CD4-positive, alpha-beta memory T cell (primary cell): Measurements from ENCODE around the gene PTPRM. TPM values are rescaled to one million over a fixed set of nuclear protein-coding genes. Genes with fewer than 3 reads are reported as not detected.

ENCODE experiments used
- CTCF ChIA-PET: fragments of 350-600 bp; sonication (Branson Sonifier 250); formaldehyde crosslinking; loops from one replicate; lab custom pipeline; 2021; ENCODE audit warnings: inconsistent platforms; ENCODE audit not compliant: partially characterized antibody; lab: Charles Lee
- POLR2A ChIA-PET: fragments of 350-600 bp; sonication (Branson Sonifier 250); formaldehyde crosslinking; loops from one replicate; lab custom pipeline; 2021; ENCODE audit not compliant: partially characterized antibody; lab: Charles Lee
- DNase-seq, 5 donors: peaks; one replicate each; pipeline versions ENCODE4 v3.0.0 to v3.0.0-alpha.2; 2020 to 2022; ENCODE audit warnings: mixed read lengths in 1 of 5
- H3K27ac ChIP-seq: one replicate; pipeline ENCODE4 v1.7.0; 2013; ENCODE audit warnings: low read depth, low read length
- H3K27me3 ChIP-seq: 2 replicates; pipeline ENCODE4 v1.7.0; 2013; ENCODE audit warnings: mild to moderate bottlenecking, low read length, moderate library complexity; ENCODE audit not compliant: insufficient read depth
- H3K36me3 ChIP-seq: 2 replicates; pipeline ENCODE4 v1.7.0; 2013; ENCODE audit warnings: mild to moderate bottlenecking, low read length, moderate library complexity; ENCODE audit not compliant: insufficient read depth
- H3K4me1 ChIP-seq: 2 replicates; pipeline ENCODE4 v1.7.0; 2013; ENCODE audit warnings: mild to moderate bottlenecking, low read length, moderate library complexity; ENCODE audit not compliant: insufficient read depth
- H3K4me3 ChIP-seq, 2 donors: one replicate each; pipeline ENCODE4 v1.7.0; 2013; ENCODE audit warnings: low read length in 2 of 2, mild to moderate bottlenecking in 1 of 2
- H3K9me3 ChIP-seq, 2 donors: one replicate each; pipeline ENCODE4 v1.7.0; 2013; ENCODE audit warnings: low read length in 2 of 2, control low read depth in 1 of 2; ENCODE audit not compliant: control insufficient read depth in 1 of 2
- H3K27ac Mint-ChIP-seq, 7 donors: one replicate each; pipeline ENCODE4 v1.8.0; 2020 to 2021; ENCODE audit warnings: mixed read lengths in 7 of 7, mild to moderate bottlenecking in 6 of 7, inconsistent platforms in 3 of 7, moderate library complexity in 3 of 7
- H3K27me3 Mint-ChIP-seq, 2 donors: one replicate each; pipeline ENCODE4 v1.8.0; 2020 to 2021; ENCODE audit warnings: mixed read lengths in 2 of 2
- H3K36me3 Mint-ChIP-seq, 2 donors: one replicate each; pipeline ENCODE4 v1.8.0; 2020 to 2021; ENCODE audit warnings: mixed read lengths in 2 of 2, inconsistent platforms in 1 of 2, mild to moderate bottlenecking in 1 of 2
- H3K4me1 Mint-ChIP-seq, 4 donors: one replicate each; pipeline ENCODE4 v1.8.0; 2020 to 2021; ENCODE audit warnings: mixed read lengths in 4 of 4, mild to moderate bottlenecking in 1 of 4
- H3K4me3 Mint-ChIP-seq, 8 donors: one replicate each; pipeline ENCODE4 v1.8.0; 2020 to 2021; ENCODE audit warnings: mixed read lengths in 8 of 8, mild to moderate bottlenecking in 7 of 8, moderate library complexity in 6 of 8, inconsistent platforms in 3 of 8
- H3K9me3 Mint-ChIP-seq, 8 donors: one replicate each; pipeline ENCODE4 v1.8.0; 2020 to 2021; ENCODE audit warnings: mixed read lengths in 8 of 8, mild to moderate bottlenecking in 5 of 8, inconsistent platforms in 3 of 8, moderate library complexity in 1 of 8
- intact Hi-C: fragments of 100-400 bp; cut with micrococcal nuclease; formaldehyde crosslinking; loops from one replicate; pipeline ENCODE4 v1.15.1; 2023
- polyA plus RNA-seq, 2 donors: library from polyadenylated mRNA; unstranded; fragments of 300-500 nt; fragmentation: Illumina TruSeq; gene quantifications; one replicate each; pipeline ENCODE4 v1.2.3, GENCODE V29; 2021
- total RNA-seq, 2 experiments: library from RNA; stranded (reverse); gene quantifications; one replicate each; pipeline ENCODE4 v1.2.3, GENCODE V29; 2021

Gene PTPRM
- total and polyA plus RNA-seq, 4 experiments from 2014 or later: 6.7 to 20.1 (median 12.9) TPM

DNA sequence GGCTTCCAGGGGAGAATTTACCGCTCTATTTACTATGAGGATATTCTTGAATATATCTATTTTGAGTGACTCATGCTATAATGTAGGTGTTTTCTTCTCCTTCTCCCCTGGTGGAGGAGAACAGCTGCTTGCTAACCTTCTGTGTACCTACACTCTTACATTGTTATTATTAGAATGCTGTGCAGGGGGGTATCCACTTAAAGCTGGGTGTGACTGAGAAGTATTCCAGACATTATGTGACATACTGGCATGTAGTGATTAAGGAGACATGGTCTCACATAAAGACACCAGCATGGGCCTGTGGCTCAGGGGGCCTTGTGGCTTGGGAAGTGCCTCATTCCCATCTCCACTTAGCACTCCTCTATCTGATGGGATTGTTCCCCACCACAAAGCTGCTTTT is 287.9 kb downstream of the PTPRM start:
- CTCF ChIA-PET: no interaction called here
- Mint-ChIP-seq H3K27me3 (no peaks in the 10 kb centered on the region), H3K4me1 (no peaks in the 10 kb centered on the region), H3K4me3 (no peak overlapping the region), H3K27ac (no peak overlapping the region), H3K9me3 (peaks cover 0 to 14% (median 5%) of the 10 kb centered on the region in 8 donors), H3K36me3 (no peaks in the 10 kb centered on the region)
- POLR2A ChIA-PET: no interaction called here
- H3K36me3 ChIP-seq: no peaks in the 10 kb centered on the region
- no peaks in the 10 kb centered on the region for H3K9me3 ChIP-seq
- no peak overlapping the region for H3K27ac ChIP-seq
- H3K27me3 ChIP-seq: no peaks in the 10 kb centered on the region
- no peak overlapping the region for H3K4me3 ChIP-seq
- DNase-seq: no peak
- no peaks in the 10 kb centered on the region for H3K4me1 ChIP-seq
- intact Hi-C loops: no loop called here

- H3K9me3 Mint-ChIP-seq: peaks cover 0 to 12% (median 5%) of the 10 kb centered on the region in 8 donors
- Histone ChIP-seq H3K9me3 (no peaks in the 10 kb centered on the region), H3K4me1 (no peaks in the 10 kb centered on the region), H3K4me3 (no peak overlapping the region), H3K27ac (no peak overlapping the region), H3K27me3 (no peaks in the 10 kb centered on the region), H3K36me3 (no peaks in the 10 kb centered on the region)
- CTCF ChIA-PET: no interaction called here
- intact Hi-C loops: no loop called here
- H3K4me1 Mint-ChIP-seq: no peaks in the 10 kb centered on the region
- H3K4me3 Mint-ChIP-seq: no peak overlapping the region
- no peak overlapping the region for H3K27ac Mint-ChIP-seq
- DNase-seq: no peak
- POLR2A ChIA-PET: no interaction called here
- no peaks in the 10 kb centered on the region for H3K27me3 Mint-ChIP-seq
- no peaks in the 10 kb centered on the region for H3K36me3 Mint-ChIP-seq
Observed at GRCh38 chr18:7855671-7856070, 288.6 kb downstream of the PTPRM start.

DNA sequence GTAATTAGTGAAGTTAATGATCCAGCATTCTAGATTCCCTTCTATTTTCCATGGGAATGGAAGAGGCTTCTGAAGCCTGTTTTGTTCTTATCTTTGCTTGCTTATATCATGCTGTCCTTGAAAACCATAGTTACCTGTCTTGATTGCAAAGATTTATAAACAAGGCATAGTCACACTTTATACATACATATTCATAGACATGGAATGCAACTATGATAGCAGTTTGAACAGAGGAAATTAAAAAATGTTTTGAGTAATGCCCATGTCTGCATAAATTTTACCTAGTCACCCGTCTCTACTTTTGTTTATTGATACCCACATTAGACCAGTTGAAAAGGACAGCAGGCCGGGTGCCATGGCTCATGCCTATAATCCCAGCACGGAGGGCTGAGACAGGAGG is 289.0 kb downstream of the PTPRM start:
- no peaks in the 10 kb centered on the region for H3K9me3 ChIP-seq
- POLR2A ChIA-PET: no interaction called here
- H3K4me1 Mint-ChIP-seq: no peaks in the 10 kb centered on the region
- CTCF ChIA-PET: no interaction called here
- no peaks in the 10 kb centered on the region for H3K27me3 Mint-ChIP-seq
- H3K27ac Mint-ChIP-seq: no peak overlapping the region
- intact Hi-C loops: no loop called here
- H3K27me3 ChIP-seq: no peaks in the 10 kb centered on the region
- no peaks in the 10 kb centered on the region for H3K4me1 ChIP-seq
- H3K36me3 ChIP-seq: no peaks in the 10 kb centered on the region
- no peak for DNase-seq
- H3K4me3 ChIP-seq: no peak overlapping the region
- H3K36me3 Mint-ChIP-seq: no peaks in the 10 kb centered on the region
- H3K27ac ChIP-seq: no peak overlapping the region
- H3K4me3 Mint-ChIP-seq: no peak overlapping the region
- peaks cover 0 to 11% (median 2%) of the 10 kb centered on the region in 8 donors for H3K9me3 Mint-ChIP-seq

DNA sequence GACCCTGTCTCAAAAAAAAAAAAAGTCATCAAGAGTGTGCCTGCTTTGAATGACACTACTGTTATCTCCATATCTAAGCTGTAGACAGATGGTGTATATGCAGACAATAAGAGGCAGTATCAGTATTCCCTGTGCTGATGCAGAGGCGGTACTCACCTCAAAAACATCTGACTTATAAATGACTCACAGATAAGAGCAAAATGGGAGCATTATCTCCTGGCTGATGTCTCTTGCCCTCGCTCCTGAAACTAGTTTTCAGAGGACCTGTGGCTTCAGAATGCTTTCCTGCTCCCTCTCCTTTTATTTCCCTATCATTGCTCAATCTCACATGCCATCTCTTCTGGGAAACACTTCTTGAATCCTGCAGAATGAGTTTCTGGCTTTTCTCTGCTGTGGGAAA is 289.6 kb downstream of the PTPRM start:
- Histone ChIP-seq H3K4me3 (no peak overlapping the region), H3K4me1 (no peaks in the 10 kb centered on the region), H3K9me3 (no peaks in the 10 kb centered on the region), H3K36me3 (no peaks in the 10 kb centered on the region), H3K27ac (no peak overlapping the region), H3K27me3 (no peaks in the 10 kb centered on the region)
- H3K4me3 Mint-ChIP-seq: no peak overlapping the region
- intact Hi-C loops: no loop called here
- H3K36me3 Mint-ChIP-seq: no peaks in the 10 kb centered on the region
- H3K9me3 Mint-ChIP-seq: peaks cover 0 to 7% (median 2%) of the 10 kb centered on the region in 8 donors
- H3K27me3 Mint-ChIP-seq: no peaks in the 10 kb centered on the region
- H3K4me1 Mint-ChIP-seq: no peaks in the 10 kb centered on the region
- CTCF ChIA-PET: no interaction called here
- peak overlapping the region in 1 of 7 donors; percentile 55 for H3K27ac Mint-ChIP-seq
- no peak for DNase-seq
- POLR2A ChIA-PET: no interaction called here

GRCh38 chr18:7857562-7857961 is 290.4 kb downstream of the PTPRM start:
- Histone ChIP-seq H3K36me3 (no peaks in the 10 kb centered on the region), H3K27ac (no peak overlapping the region), H3K9me3 (no peaks in the 10 kb centered on the region), H3K27me3 (no peaks in the 10 kb centered on the region), H3K4me1 (no peaks in the 10 kb centered on the region), H3K4me3 (no peak overlapping the region)
- H3K4me1 Mint-ChIP-seq: no peaks in the 10 kb centered on the region
- intact Hi-C loops: no loop called here
- no peak overlapping the region for H3K4me3 Mint-ChIP-seq
- no peaks in the 10 kb centered on the region for H3K27me3 Mint-ChIP-seq
- H3K36me3 Mint-ChIP-seq: no peaks in the 10 kb centered on the region
- CTCF ChIA-PET: interaction anchor here (1.0 kb wide), 1 partner anchor 14 kb away, joined by 3 read pairs; no protein-coding TSS in a partner anchor
- peaks cover 0 to 3% (median 0%) of the 10 kb centered on the region in 8 donors for H3K9me3 Mint-ChIP-seq
- H3K27ac Mint-ChIP-seq: no peak overlapping the region
- POLR2A ChIA-PET: no interaction called here
- no peak for DNase-seq

- Mint-ChIP-seq H3K36me3 (no peaks in the 10 kb centered on the region), H3K27me3 (no peaks in the 10 kb centered on the region), H3K27ac (no peak overlapping the region), H3K9me3 (peaks cover 0 to 7% (median 0%) of the 10 kb centered on the region in 8 donors), H3K4me1 (no peaks in the 10 kb centered on the region), H3K4me3 (no peak overlapping the region)
- Histone ChIP-seq H3K4me1 (no peaks in the 10 kb centered on the region), H3K4me3 (no peak overlapping the region), H3K36me3 (no peaks in the 10 kb centered on the region), H3K9me3 (no peaks in the 10 kb centered on the region), H3K27me3 (no peaks in the 10 kb centered on the region), H3K27ac (no peak overlapping the region)
- intact Hi-C loops: no loop called here
- ChIA-PET POLR2A (no interaction called here), CTCF (no interaction called here)
- no peak for DNase-seq
Observed at GRCh38 chr18:7859122-7859521, 292.0 kb downstream of the PTPRM start.

- intact Hi-C loops: no loop called here
- Mint-ChIP-seq H3K4me3 (no peak overlapping the region), H3K4me1 (no peaks in the 10 kb centered on the region), H3K27me3 (no peaks in the 10 kb centered on the region), H3K9me3 (peaks cover 0 to 14% (median 7%) of the 10 kb centered on the region in 8 donors), H3K36me3 (no peaks in the 10 kb centered on the region), H3K27ac (no peak overlapping the region)
- no peak overlapping the region for H3K27ac ChIP-seq
- no peaks in the 10 kb centered on the region for H3K27me3 ChIP-seq
- H3K9me3 ChIP-seq: no peaks in the 10 kb centered on the region
- CTCF ChIA-PET: no interaction called here
- POLR2A ChIA-PET: no interaction called here
- no peak overlapping the region for H3K4me3 ChIP-seq
- H3K36me3 ChIP-seq: no peaks in the 10 kb centered on the region
- no peak for DNase-seq
- no peaks in the 10 kb centered on the region for H3K4me1 ChIP-seq
Observed at GRCh38 chr18:7870266-7870665, 303.1 kb downstream of the PTPRM start.

DNA sequence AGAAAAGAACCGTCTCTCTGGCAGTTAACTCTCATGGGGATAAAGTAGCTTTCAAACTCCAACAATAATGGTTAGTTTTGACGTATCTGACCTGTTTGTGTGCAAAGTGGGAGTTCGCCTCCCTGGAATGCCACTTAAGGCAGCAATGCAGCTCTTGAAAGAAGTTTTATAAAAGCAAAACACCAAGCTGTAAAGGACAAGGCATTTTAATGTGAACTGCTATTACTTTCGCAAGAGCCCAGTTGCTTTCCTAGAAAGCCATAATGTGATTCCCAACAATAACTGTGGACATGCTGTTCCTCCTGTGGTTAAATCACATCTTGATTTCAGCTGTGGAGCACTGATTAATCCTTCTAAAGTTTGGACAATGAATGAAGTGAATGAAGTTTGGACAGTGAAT is 303.7 kb downstream of the PTPRM start:
- ChIA-PET CTCF (no interaction called here), POLR2A (no interaction called here)
- Histone ChIP-seq H3K4me1 (no peaks in the 10 kb centered on the region), H3K27ac (no peak overlapping the region), H3K4me3 (no peak overlapping the region), H3K27me3 (no peaks in the 10 kb centered on the region), H3K36me3 (no peaks in the 10 kb centered on the region), H3K9me3 (no peaks in the 10 kb centered on the region)
- H3K9me3 Mint-ChIP-seq: peaks cover 0 to 12% (median 5%) of the 10 kb centered on the region in 8 donors
- H3K27me3 Mint-ChIP-seq: no peaks in the 10 kb centered on the region
- H3K27ac Mint-ChIP-seq: no peak overlapping the region
- intact Hi-C loops: no loop called here
- DNase-seq: no peak
- no peaks in the 10 kb centered on the region for H3K36me3 Mint-ChIP-seq
- H3K4me3 Mint-ChIP-seq: no peak overlapping the region
- H3K4me1 Mint-ChIP-seq: no peaks in the 10 kb centered on the region
